SU-DHL-6 (cell line): ENCODE data around the gene ELN.

Experiments
- H2AFZ ChIP-seq: fragments of 200-600 bp; sonication (generic); 2 replicates; pipeline ENCODE4 v1.6.1; 2014; ENCODE audit warnings: low read depth, mild to moderate bottlenecking, moderate library complexity, mixed read lengths, antibody characterized with exemption, low read length; ENCODE audit not compliant: severe bottlenecking
- H3F3A ChIP-seq: fragments of 200-600 bp; shearing (Covaris generic); 2 replicates; pipeline ENCODE4 v1.6.0; 2016; ENCODE audit warnings: antibody characterized with exemption, mild to moderate bottlenecking; ENCODE audit not compliant: insufficient read depth
- H3K27ac ChIP-seq: fragments of 200-600 bp; sonication (generic); 2 replicates; pipeline ENCODE4 v1.5.1; 2016; ENCODE audit warnings: low read depth, mild to moderate bottlenecking, low read length, moderate library complexity, mixed read lengths
- H3K27me3 ChIP-seq: fragments of 200-600 bp; sonication (generic), shearing (Covaris generic); 2 replicates; pipeline ENCODE4 v1.6.0; 2014; ENCODE audit warnings: mild to moderate bottlenecking, low read length
- H3K36me3 ChIP-seq: fragments of 200-600 bp; sonication (generic); 2 replicates; pipeline ENCODE4 v1.6.1; 2014; ENCODE audit warnings: mild to moderate bottlenecking, low read length, mixed read lengths
- H3K4me2 ChIP-seq: fragments of 300-600, 200-600 bp; shearing (Covaris generic), sonication (generic); 2 replicates; pipeline ENCODE4 v1.6.0; 2014; ENCODE audit warnings: low read length, low read depth, mild to moderate bottlenecking; ENCODE audit not compliant: poor library complexity, severe bottlenecking
- H3K4me3 ChIP-seq: fragments of 200-600 bp; sonication (generic); 2 replicates; pipeline ENCODE4 v1.5.1; 2014; ENCODE audit warnings: antibody characterized with exemption, low read length, mild to moderate bottlenecking, mixed read lengths; ENCODE audit not compliant: insufficient read depth, poor library complexity, severe bottlenecking
- H3K79me2 ChIP-seq: fragments of 200-600 bp; sonication (generic); 2 replicates; pipeline ENCODE4 v1.6.1; 2014; ENCODE audit warnings: mild to moderate bottlenecking, low read length, moderate library complexity; ENCODE audit not compliant: insufficient read depth
- H3K9ac ChIP-seq: fragments of 200-600 bp; sonication (generic); 2 replicates; pipeline ENCODE4 v1.7.0; 2014; ENCODE audit warnings: mild to moderate bottlenecking, low read length
- H3K9me2 ChIP-seq: fragments of 200-600 bp; sonication (generic); replicated peaks from 2 replicates; pipeline ENCODE4 v1.6.1; 2014; ENCODE audit warnings: low read length; ENCODE audit not compliant: insufficient read depth
- H3K9me3 ChIP-seq: fragments of 200-600 bp; sonication (generic); 2 replicates; pipeline ENCODE4 v1.6.1; 2014; ENCODE audit warnings: low read length, mixed read lengths; ENCODE audit not compliant: insufficient read depth
- H4K20me1 ChIP-seq: fragments of 200-600 bp; sonication (generic); 2 replicates; pipeline ENCODE4 v1.6.1; 2014; ENCODE audit warnings: low read depth, mild to moderate bottlenecking, antibody characterized with exemption, low read length, moderate library complexity, mixed read lengths
- CTCF ChIP-seq: fragments of 200-600 bp; sonication (generic); IDR thresholded peaks from one replicate; pipeline ENCODE4 v1.5.1; 2017; ENCODE audit warnings: antibody characterized with exemption, mild to moderate bottlenecking, low read length, moderate library complexity; ENCODE audit not compliant: insufficient read depth, poor library complexity, severe bottlenecking
- EZH2phosphoT487 ChIP-seq: fragments of 200-600 bp; sonication (generic), shearing (Covaris generic); conservative IDR thresholded peaks from 2 replicates; pipeline ENCODE4 v1.6.1; 2018; ENCODE audit warnings: mild to moderate bottlenecking, antibody characterized with exemption, low read length, moderate library complexity, mixed read lengths

ELN gene

GRCh38 chr7:74058486-74058885 lies 30.5 kb downstream of the ELN start:
- Histone ChIP-seq H3K79me2 (no peaks in the 10 kb centered on the region), H3K27ac (no peak overlapping the region), H4K20me1 (no peaks in the 10 kb centered on the region), H3F3A (no peaks in the 10 kb centered on the region), H3K9me3 (no peaks in the 10 kb centered on the region), H3K4me3 (no peak overlapping the region), H3K9ac (no peak overlapping the region), H3K27me3 (no peaks in the 10 kb centered on the region), H2AFZ (no peak overlapping the region), H3K9me2 (no peaks in the 10 kb centered on the region), H3K36me3 (no peaks in the 10 kb centered on the region), H3K4me2 (no peak overlapping the region)
- no peak for TF ChIP-seq CTCF
- TF ChIP-seq EZH2phosphoT487 = no peak

DNA sequence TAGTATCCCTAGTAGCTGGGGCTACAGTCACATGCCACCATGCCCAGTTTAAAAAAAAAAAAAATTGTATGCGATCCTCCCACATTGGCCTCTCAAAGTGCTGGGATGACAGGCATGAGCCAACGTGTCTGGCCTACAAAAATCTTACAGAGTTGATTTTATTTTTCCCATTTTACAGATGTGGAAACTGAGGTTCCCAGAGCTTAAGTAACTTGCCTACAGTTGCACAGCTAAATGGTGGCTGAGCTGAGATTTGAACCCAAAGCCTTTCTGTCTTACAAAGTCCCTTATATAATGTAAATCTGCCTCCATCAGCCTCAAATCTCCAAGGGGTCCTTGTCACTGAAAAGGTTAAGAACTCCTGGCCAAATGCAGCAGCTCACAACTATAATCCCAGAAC lies 31.1 kb downstream of the ELN start:
- Histone ChIP-seq H3K27ac (no peak overlapping the region), H3K79me2 (no peaks in the 10 kb centered on the region), H3K9me3 (no peaks in the 10 kb centered on the region), H4K20me1 (no peaks in the 10 kb centered on the region), H3K4me2 (no peak overlapping the region), H3K9me2 (no peaks in the 10 kb centered on the region), H3K27me3 (no peaks in the 10 kb centered on the region), H3K36me3 (no peaks in the 10 kb centered on the region), H3K9ac (no peak overlapping the region), H3F3A (no peaks in the 10 kb centered on the region), H2AFZ (no peak overlapping the region), H3K4me3 (no peak overlapping the region)
- TF ChIP-seq EZH2phosphoT487 (no peak), CTCF (no peak)

DNA sequence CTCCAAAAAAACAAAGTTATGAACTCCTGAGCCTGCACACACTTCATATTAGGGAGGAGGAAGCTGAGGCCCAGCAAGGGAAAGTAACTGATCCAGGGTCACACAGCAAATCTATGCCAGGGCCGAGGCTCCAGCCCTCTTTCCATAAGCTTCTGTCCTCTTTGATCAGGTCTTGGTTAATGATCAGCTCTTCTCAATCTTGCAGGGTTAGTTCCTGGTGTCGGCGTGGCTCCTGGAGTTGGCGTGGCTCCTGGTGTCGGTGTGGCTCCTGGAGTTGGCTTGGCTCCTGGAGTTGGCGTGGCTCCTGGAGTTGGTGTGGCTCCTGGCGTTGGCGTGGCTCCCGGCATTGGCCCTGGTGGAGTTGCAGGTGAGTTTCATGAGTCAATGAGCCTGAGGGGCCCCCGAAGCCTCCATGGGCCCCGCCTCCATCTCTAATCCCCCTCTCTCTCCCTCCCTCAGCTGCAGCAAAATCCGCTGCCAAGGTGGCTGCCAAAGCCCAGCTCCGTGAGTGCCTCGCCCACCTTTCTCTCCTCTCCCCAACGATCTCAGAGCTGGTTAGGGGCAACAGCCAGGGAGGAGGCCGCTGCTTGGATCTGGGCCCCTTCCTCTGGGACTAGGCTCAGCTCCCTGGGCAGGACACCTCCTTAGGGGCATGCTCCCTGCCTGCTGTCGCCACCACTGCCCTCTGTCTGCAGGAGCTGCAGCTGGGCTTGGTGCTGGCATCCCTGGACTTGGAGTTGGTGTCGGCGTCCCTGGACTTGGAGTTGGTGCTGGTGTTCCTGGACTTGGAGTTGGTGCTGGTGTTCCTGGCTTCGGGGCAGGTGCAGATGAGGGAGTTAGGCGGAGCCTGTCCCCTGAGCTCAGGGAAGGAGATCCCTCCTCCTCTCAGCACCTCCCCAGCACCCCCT lies 32.0 kb downstream of the ELN start:
- H3K9ac ChIP-seq = no peak overlapping the region
- no peaks in the 10 kb centered on the region for H3K36me3 ChIP-seq
- no peak overlapping the region for H2AFZ ChIP-seq
- H3K9me3 ChIP-seq = no peaks in the 10 kb centered on the region
- no peaks in the 10 kb centered on the region for H3K27me3 ChIP-seq
- H4K20me1 ChIP-seq = no peaks in the 10 kb centered on the region
- no peaks in the 10 kb centered on the region for H3F3A ChIP-seq
- no peaks in the 10 kb centered on the region for H3K9me2 ChIP-seq
- no peak overlapping the region for H3K4me3 ChIP-seq
- H3K27ac ChIP-seq = no peak overlapping the region
- no peak for TF ChIP-seq EZH2phosphoT487
- no peak for TF ChIP-seq CTCF
- H3K79me2 ChIP-seq = no peaks in the 10 kb centered on the region
- no peak overlapping the region for H3K4me2 ChIP-seq
